Right atrium auricular region (tissue), 2 donors: ENCODE measurements around the gene ZYX. TPM values are rescaled to one million over a fixed set of nuclear protein-coding genes. Genes with fewer than 3 reads are reported as not detected.

ENCODE experiments used
- DNase-seq: peaks from one replicate; pipeline ENCODE4 v3.0.0-alpha.2; 2019; ENCODE audit warnings: low spot score
- H3K27ac ChIP-seq, 2 donors: fragments of 200-600 bp; sonication (generic); 1 replicate in 1 of 2; 2 replicates in 1 of 2; pipeline ENCODE4 v1.5.1; 2016 to 2019
- H3K27me3 ChIP-seq, 2 donors: fragments of 200-600 bp; sonication (generic); one replicate each; pipeline versions ENCODE4 v1.5.1 to v1.6.0; 2017 to 2019
- H3K36me3 ChIP-seq: fragments of 200-600 bp; sonication (generic); one replicate; pipeline ENCODE4 v1.5.1; 2016
- H3K4me1 ChIP-seq, 2 donors: fragments of 200-600 bp; sonication (generic); one replicate each; pipeline versions ENCODE4 v1.5.1 to v1.6.0; 2017 to 2019
- H3K4me3 ChIP-seq, 2 donors: fragments of 200-600 bp; sonication (generic); 1 replicate in 1 of 2; 2 replicates in 1 of 2; pipeline ENCODE4 v1.5.1; 2017 to 2019; ENCODE audit warnings: mild to moderate bottlenecking in 1 of 2, moderate library complexity in 1 of 2
- H3K9me3 ChIP-seq, 2 donors: fragments of 200-600 bp; sonication (generic); one replicate each; pipeline ENCODE4 v1.5.1; 2019
- CTCF ChIP-seq, 2 donors: fragments of 200-600 bp; sonication (generic); IDR thresholded peaks; one replicate each; pipeline ENCODE4 v1.5.1; 2019; ENCODE audit warnings: antibody characterized with exemption in 2 of 2
- total RNA-seq, 2 donors: library from RNA; depleted of rRNA; stranded (reverse); fragments of >200 nt; gene quantifications; one replicate each; pipeline ENCODE4 v1.1.0, GENCODE V29; 2016

Gene ZYX
- total RNA-seq, 2 donors from 2014 or later, result 48.3 to 93.7 TPM

DNA sequence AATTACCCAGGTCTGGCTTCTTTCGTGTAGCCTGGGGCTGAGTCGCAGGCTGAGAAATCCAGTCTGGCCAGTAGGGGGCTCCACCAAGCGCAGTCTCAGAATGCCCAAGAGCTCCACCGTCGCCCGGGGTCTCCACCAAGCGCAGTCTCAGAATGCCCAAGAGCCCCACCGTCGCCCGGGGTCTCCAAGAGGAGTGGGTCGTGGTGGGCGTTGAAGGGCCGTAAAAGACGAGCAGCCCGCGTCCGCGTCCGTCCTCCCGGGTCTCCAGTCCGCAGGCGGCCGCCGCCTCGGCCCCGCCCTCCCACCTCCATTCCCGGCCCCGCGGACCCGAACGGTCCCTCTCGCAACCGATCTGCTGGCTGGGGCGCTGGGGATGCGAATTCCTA, 892 bp upstream of the ZYX start:
- Histone ChIP-seq H3K9me3 (no peaks in the 10 kb centered on the region), H3K4me3 (peak overlapping the region; percentile 94 to 98), H3K27ac (peak overlapping the region; percentile 96 to 99), H3K36me3 (peaks cover 7% of the 10 kb centered on the region), H3K27me3 (no peaks in the 10 kb centered on the region), H3K4me1 (peaks cover 0 to 47% of the 10 kb centered on the region in 2 donors)
- peak; percentile 91 to 93 for TF ChIP-seq CTCF (IDR thresholded peaks at IDR 0.05)
- DNase-seq, result peak; percentile 90

GRCh38 chr7:143381427-143382125, 431 bp downstream of the ZYX start:
- TF ChIP-seq CTCF (IDR thresholded peaks at IDR 0.05), result no peak
- H3K9me3 ChIP-seq, result no peaks in the 10 kb centered on the region
- peaks cover 8% of the 10 kb centered on the region for H3K36me3 ChIP-seq
- peak; percentile 84 for DNase-seq
- peak overlapping the region; percentile 96 to 99 for H3K27ac ChIP-seq
- H3K4me1 ChIP-seq, result peaks cover 0 to 61% of the 10 kb centered on the region in 2 donors
- peak overlapping the region; percentile 94 to 98 for H3K4me3 ChIP-seq
- no peaks in the 10 kb centered on the region for H3K27me3 ChIP-seq

DNA sequence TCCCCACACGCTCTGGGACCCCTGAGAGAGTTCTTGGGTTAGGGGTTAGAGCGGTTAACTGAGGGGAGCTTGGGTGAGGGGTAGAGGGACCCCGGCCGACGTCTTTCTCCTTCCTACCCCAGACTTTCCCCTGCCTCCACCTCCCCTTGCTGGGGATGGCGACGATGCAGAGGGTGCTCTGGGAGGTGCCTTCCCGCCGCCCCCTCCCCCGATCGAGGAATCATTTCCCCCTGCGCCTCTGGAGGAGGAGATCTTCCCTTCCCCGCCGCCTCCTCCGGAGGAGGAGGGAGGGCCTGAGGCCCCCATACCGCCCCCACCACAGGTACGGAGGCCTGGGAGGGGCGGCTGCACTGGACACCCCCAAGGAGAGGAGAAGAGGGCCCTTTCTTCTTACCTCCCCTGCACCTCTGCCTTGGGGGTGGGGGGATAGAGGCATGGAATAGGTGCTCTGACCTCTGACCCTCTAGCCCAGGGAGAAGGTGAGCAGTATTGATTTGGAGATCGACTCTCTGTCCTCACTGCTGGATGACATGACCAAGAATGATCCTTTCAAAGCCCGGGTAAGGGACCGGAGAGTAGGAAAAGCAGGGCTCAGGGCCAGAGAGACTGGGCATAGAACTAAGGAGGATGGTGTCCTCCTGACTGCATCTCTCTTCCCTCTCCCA, 1.1 kb downstream of the ZYX start:
- DNase-seq, result no peak
- TF ChIP-seq CTCF (IDR thresholded peaks at IDR 0.05), result no peak
- H3K27ac ChIP-seq, result peak overlapping the region; percentile 96 to 99

DNA sequence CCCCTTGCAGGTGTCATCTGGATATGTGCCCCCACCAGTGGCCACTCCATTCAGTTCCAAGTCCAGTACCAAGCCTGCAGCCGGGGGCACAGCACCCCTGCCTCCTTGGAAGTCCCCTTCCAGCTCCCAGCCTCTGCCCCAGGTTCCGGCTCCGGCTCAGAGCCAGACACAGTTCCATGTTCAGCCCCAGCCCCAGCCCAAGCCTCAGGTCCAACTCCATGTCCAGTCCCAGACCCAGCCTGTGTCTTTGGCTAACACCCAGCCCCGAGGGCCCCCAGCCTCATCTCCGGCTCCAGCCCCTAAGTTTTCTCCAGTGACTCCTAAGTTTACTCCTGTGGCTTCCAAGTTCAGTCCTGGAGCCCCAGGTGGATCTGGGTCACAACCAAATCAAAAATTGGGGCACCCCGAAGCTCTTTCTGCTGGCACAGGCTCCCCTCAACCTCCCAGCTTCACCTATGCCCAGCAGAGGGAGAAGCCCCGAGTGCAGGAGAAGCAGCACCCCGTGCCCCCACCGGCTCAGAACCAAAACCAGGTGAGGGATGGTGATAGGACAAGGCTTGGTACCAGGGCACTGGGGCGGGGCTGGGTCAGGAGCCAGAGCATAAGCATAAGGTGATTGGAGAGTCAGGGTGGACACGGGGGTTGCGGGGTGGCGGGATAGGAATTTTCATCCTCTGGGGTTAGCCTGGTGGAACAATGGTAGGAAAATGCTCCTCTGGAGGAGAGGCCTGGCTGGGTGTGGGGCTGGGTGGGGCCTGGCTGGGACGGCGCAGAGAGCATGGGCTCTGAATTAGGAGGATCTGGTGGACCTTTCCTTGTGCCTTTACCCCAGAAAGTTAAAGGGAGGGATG, 1.9 kb downstream of the ZYX start:
- no peak for DNase-seq
- Histone ChIP-seq H3K4me1 (peaks cover 0 to 75% of the 10 kb centered on the region in 2 donors), H3K9me3 (no peaks in the 10 kb centered on the region), H3K27ac (peak overlapping the region; percentile 96 to 99), H3K27me3 (no peaks in the 10 kb centered on the region), H3K36me3 (peaks cover 22% of the 10 kb centered on the region), H3K4me3 (peak overlapping the region; percentile 94 to 98)
- TF ChIP-seq CTCF (IDR thresholded peaks at IDR 0.05), result no peak

More for the DNA sequence above, 1.1 kb downstream of the ZYX start:
- H3K36me3 ChIP-seq, result peaks cover 15% of the 10 kb centered on the region
- H3K4me3 ChIP-seq, result peak overlapping the region; percentile 94 to 98
- H3K27me3 ChIP-seq, result no peaks in the 10 kb centered on the region
- no peaks in the 10 kb centered on the region for H3K9me3 ChIP-seq
- H3K4me1 ChIP-seq, result peaks cover 0 to 67% of the 10 kb centered on the region in 2 donors

DNA sequence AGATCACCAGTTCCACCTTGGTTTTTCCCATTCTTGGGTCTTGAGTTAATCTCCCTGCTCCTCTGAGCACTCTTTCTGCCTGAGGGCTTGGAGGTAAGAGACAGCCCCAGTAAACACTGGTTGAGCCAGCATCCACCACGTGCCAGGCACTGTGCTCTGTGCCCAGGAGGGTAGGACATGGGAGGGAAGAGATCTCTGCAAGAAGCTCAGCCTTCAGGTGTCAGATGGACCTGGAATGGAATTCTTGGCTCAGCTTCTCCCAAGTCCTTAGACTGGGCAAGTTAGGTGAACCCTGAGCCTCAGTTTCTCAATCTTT, 2.5 kb downstream of the ZYX start:
- peaks cover 28% of the 10 kb centered on the region for H3K36me3 ChIP-seq
- H3K9me3 ChIP-seq, result no peaks in the 10 kb centered on the region
- peak overlapping the region in 1 of 2 donors; percentile 94 for H3K4me3 ChIP-seq
- no peaks in the 10 kb centered on the region for H3K27me3 ChIP-seq
- peaks cover 0 to 81% of the 10 kb centered on the region in 2 donors for H3K4me1 ChIP-seq
- no peak for TF ChIP-seq CTCF (IDR thresholded peaks at IDR 0.05)
- no peak for DNase-seq
- peak overlapping the region; percentile 96 to 99 for H3K27ac ChIP-seq
